Measurements from ENCODE around the gene NLN.

- TF ChIP-seq, protein P1, sequence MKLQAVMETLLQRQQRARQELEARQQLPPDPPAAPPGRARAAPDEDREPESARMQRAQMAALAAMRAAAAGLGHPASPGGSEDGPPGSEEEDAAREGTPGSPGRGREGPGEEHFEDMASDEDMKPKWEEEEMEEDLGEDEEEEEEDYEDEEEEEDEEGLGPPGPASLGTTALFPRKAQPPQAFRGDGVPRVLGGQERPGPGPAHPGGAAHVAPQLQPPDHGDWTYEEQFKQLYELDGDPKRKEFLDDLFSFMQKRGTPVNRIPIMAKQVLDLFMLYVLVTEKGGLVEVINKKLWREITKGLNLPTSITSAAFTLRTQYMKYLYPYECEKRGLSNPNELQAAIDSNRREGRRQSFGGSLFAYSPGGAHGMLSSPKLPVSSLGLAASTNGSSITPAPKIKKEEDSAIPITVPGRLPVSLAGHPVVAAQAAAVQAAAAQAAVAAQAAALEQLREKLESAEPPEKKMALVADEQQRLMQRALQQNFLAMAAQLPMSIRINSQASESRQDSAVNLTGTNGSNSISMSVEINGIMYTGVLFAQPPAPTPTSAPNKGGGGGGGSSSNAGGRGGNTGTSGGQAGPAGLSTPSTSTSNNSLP (IDR thresholded peaks at IDR 0.05; ENCODE audit: borderline replicate concordance, low read depth, low read length), result no peak
- TF ChIP-seq ZNF584 (CRISPR knock-in tag; IDR thresholded peaks at IDR 0.05; ENCODE audit: low read depth) (no peak), NFIC (IDR thresholded peaks at IDR 0.05) (no peak), ZSCAN32 (CRISPR knock-in tag; IDR thresholded peaks at IDR 0.05) (no peak), CEBPG (CRISPR knock-in tag; IDR thresholded peaks at IDR 0.05) (no peak), CEBPG (tag; conservative IDR thresholded peaks at IDR 0.05 in 1 of 2, IDR thresholded peaks at IDR 0.05 in 1 of 2) (no peak), TEAD2 (tag; IDR thresholded peaks at IDR 0.05) (no peak)
- TF ChIP-seq, protein P2, sequence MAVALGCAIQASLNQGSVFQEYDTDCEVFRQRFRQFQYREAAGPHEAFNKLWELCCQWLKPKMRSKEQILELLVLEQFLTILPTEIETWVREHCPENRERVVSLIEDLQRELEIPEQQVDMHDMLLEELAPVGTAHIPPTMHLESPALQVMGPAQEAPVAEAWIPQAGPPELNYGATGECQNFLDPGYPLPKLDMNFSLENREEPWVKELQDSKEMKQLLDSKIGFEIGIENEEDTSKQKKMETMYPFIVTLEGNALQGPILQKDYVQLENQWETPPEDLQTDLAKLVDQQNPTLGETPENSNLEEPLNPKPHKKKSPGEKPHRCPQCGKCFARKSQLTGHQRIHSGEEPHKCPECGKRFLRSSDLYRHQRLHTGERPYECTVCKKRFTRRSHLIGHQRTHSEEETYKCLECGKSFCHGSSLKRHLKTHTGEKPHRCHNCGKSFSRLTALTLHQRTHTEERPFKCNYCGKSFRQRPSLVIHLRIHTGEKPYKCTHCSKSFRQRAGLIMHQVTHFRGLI (CRISPR knock-in tag; IDR thresholded peaks at IDR 0.05), result no peak
- TF ChIP-seq, protein P3, sequence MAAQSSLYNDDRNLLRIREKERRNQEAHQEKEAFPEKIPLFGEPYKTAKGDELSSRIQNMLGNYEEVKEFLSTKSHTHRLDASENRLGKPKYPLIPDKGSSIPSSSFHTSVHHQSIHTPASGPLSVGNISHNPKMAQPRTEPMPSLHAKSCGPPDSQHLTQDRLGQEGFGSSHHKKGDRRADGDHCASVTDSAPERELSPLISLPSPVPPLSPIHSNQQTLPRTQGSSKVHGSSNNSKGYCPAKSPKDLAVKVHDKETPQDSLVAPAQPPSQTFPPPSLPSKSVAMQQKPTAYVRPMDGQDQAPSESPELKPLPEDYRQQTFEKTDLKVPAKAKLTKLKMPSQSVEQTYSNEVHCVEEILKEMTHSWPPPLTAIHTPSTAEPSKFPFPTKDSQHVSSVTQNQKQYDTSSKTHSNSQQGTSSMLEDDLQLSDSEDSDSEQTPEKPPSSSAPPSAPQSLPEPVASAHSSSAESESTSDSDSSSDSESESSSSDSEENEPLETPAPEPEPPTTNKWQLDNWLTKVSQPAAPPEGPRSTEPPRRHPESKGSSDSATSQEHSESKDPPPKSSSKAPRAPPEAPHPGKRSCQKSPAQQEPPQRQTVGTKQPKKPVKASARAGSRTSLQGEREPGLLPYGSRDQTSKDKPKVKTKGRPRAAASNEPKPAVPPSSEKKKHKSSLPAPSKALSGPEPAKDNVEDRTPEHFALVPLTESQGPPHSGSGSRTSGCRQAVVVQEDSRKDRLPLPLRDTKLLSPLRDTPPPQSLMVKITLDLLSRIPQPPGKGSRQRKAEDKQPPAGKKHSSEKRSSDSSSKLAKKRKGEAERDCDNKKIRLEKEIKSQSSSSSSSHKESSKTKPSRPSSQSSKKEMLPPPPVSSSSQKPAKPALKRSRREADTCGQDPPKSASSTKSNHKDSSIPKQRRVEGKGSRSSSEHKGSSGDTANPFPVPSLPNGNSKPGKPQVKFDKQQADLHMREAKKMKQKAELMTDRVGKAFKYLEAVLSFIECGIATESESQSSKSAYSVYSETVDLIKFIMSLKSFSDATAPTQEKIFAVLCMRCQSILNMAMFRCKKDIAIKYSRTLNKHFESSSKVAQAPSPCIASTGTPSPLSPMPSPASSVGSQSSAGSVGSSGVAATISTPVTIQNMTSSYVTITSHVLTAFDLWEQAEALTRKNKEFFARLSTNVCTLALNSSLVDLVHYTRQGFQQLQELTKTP (IDR thresholded peaks at IDR 0.05; ENCODE audit: low read depth in 1 of 2, partially characterized antibody in 2 of 2), result no peak
- TF ChIP-seq, protein P4, sequence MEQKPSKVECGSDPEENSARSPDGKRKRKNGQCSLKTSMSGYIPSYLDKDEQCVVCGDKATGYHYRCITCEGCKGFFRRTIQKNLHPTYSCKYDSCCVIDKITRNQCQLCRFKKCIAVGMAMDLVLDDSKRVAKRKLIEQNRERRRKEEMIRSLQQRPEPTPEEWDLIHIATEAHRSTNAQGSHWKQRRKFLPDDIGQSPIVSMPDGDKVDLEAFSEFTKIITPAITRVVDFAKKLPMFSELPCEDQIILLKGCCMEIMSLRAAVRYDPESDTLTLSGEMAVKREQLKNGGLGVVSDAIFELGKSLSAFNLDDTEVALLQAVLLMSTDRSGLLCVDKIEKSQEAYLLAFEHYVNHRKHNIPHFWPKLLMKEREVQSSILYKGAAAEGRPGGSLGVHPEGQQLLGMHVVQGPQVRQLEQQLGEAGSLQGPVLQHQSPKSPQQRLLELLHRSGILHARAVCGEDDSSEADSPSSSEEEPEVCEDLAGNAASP (IDR thresholded peaks at IDR 0.05), result no peak
Observed at GRCh38 chr5:65791712-65792673, 70.0 kb downstream of the NLN start.
